H1 (cell line): ENCODE data around the gene PLCB4. TPM values are rescaled to one million over a fixed set of nuclear protein-coding genes. Genes with fewer than 3 reads are reported as not detected.

Experiments
- CTCF ChIA-PET: fragments of 300-600 bp; sonication (Branson Sonifier 250); formaldehyde crosslinking; loops from one replicate; lab custom pipeline; 2021; ENCODE audit not compliant: partially characterized antibody; lab: Charles Lee
- POLR2A ChIA-PET: fragments of 300-600 bp; sonication (Branson Sonifier 250); formaldehyde crosslinking; loops from one replicate; lab custom pipeline; 2021; ENCODE audit warnings: inconsistent platforms; ENCODE audit not compliant: partially characterized antibody; lab: Charles Lee
- DNase-seq, 2 experiments: peaks; one replicate each; pipeline versions ENCODE4 v3.0.0 to v3.0.0-alpha.2; 2010 to 2022; ENCODE audit warnings: low spot score in 2 of 2, low read depth in 1 of 2, mixed read lengths in 1 of 2
- FAIRE-seq: peaks from 2 replicates; lab custom pipeline; 2011; peaks lifted over from hg19 to GRCh38; lab: Jason Lieb, UNC
- H2AFZ ChIP-seq: 2 replicates; pipeline ENCODE4 v1.8.1; 2012; ENCODE audit warnings: low read length, inconsistent platforms
- H2AK5ac ChIP-seq: 2 replicates; pipeline ENCODE4 v1.6.1; 2013; ENCODE audit warnings: low read depth, low read length
- H2BK120ac ChIP-seq: replicated peaks from 2 replicates; pipeline ENCODE3; 2013; ENCODE audit warnings: low read depth, low read length, inconsistent platforms
- H2BK12ac ChIP-seq: 2 replicates; pipeline ENCODE4 v1.6.1; 2013; ENCODE audit warnings: low read depth, low read length
- H2BK15ac ChIP-seq: 2 replicates; pipeline ENCODE4 v1.6.1; 2013; ENCODE audit warnings: low read length
- H2BK20ac ChIP-seq: 2 replicates; pipeline ENCODE4 v1.6.1; 2013; ENCODE audit warnings: low read length
- H2BK5ac ChIP-seq: 2 replicates; pipeline ENCODE4 v1.6.1; 2013; ENCODE audit warnings: low read depth, low read length
- H3K14ac ChIP-seq: 2 replicates; pipeline ENCODE4 v1.6.1; 2013; ENCODE audit warnings: inconsistent platforms; ENCODE audit not compliant: insufficient read length
- H3K18ac ChIP-seq: 2 replicates; pipeline ENCODE4 v1.6.1; 2013; ENCODE audit warnings: low read length; ENCODE audit errors: extremely low read depth
- H3K23ac ChIP-seq: 2 replicates; pipeline ENCODE4 v1.6.1; 2013; ENCODE audit warnings: inconsistent platforms; ENCODE audit not compliant: insufficient read length
- H3K23me2 ChIP-seq: 2 replicates; pipeline ENCODE4 v1.6.1; 2013; ENCODE audit warnings: low read depth, low read length
- H3K27ac ChIP-seq: 2 replicates; pipeline ENCODE4 v1.6.1; 2011; ENCODE audit warnings: low read depth, low read length, inconsistent platforms
- H3K27me3 ChIP-seq, 4 experiments: replicated peaks in 1 of 4; 1 replicate in 1 of 4; 2 replicates in 3 of 4; pipeline versions ENCODE4 v1.6.1 to v1.8.1; 2011 to 2013; ENCODE audit warnings: low read length in 3 of 4, mild to moderate bottlenecking in 3 of 4, inconsistent platforms in 2 of 4, mixed read lengths in 2 of 4, moderate library complexity in 1 of 4; ENCODE audit not compliant: control insufficient read depth in 3 of 4, insufficient read depth in 3 of 4; ENCODE audit errors: extremely low read depth in 1 of 4
- H3K36me3 ChIP-seq, 4 experiments: 2 replicates each; pipeline versions ENCODE4 v1.6.1 to v1.8.1; 2011 to 2013; ENCODE audit warnings: mild to moderate bottlenecking in 4 of 4, low read length in 3 of 4, moderate library complexity in 2 of 4, control low read depth in 1 of 4, inconsistent platforms in 1 of 4; ENCODE audit not compliant: insufficient read depth in 4 of 4, control insufficient read depth in 2 of 4
- H3K4ac ChIP-seq: replicated peaks from 2 replicates; pipeline ENCODE3; 2013; ENCODE audit warnings: low read length, low read depth, mixed read lengths, inconsistent platforms; ENCODE audit not compliant: insufficient read length
- H3K4me1 ChIP-seq, 4 experiments: replicated peaks in 1 of 4; 1 replicate in 1 of 4; 2 replicates in 3 of 4; pipeline versions ENCODE4 v1.6.1 to v1.8.1; 2011 to 2013; ENCODE audit warnings: low read length in 3 of 4, inconsistent platforms in 2 of 4, mixed read lengths in 1 of 4; ENCODE audit not compliant: insufficient read depth in 4 of 4, control insufficient read depth in 3 of 4
- H3K4me2 ChIP-seq, 2 experiments: 2 replicates each; pipeline versions ENCODE4 v1.6.1 to v1.8.1; 2011 to 2013; ENCODE audit warnings: low read depth in 2 of 2, low read length in 2 of 2, control low read depth in 1 of 2, inconsistent platforms in 1 of 2, mild to moderate bottlenecking in 1 of 2; ENCODE audit not compliant: insufficient read depth in 1 of 2
- H3K4me3 ChIP-seq, 4 experiments: fragments of 200-600, 300-600 bp in 1 of 4; sonication (generic), shearing (Covaris generic), sonication (Bioruptor Twin) in 1 of 4; 2 replicates each; pipeline versions ENCODE4 v1.5.1 to v1.8.1; 2011 to 2016; ENCODE audit warnings: low read length in 4 of 4, low read depth in 3 of 4, control low read depth in 2 of 4, inconsistent platforms in 2 of 4, mild to moderate bottlenecking in 2 of 4, mixed read lengths in 1 of 4, moderate library complexity in 1 of 4; ENCODE audit not compliant: insufficient read depth in 2 of 4; ENCODE audit errors: extremely low read depth in 1 of 4
- H3K56ac ChIP-seq: replicated peaks from 2 replicates; pipeline ENCODE3; 2013; ENCODE audit warnings: low read depth, mild to moderate bottlenecking, mixed read lengths, low read length, inconsistent platforms; ENCODE audit not compliant: insufficient read length
- H3K79me1 ChIP-seq: 2 replicates; pipeline ENCODE4 v1.6.1; 2013; ENCODE audit warnings: low read depth, low read length, control low read depth
- H3K79me2 ChIP-seq, 2 experiments: 2 replicates each; pipeline versions ENCODE4 v1.6.1 to v1.8.1; 2012 to 2013; ENCODE audit warnings: low read length in 2 of 2, mild to moderate bottlenecking in 2 of 2, inconsistent platforms in 1 of 2; ENCODE audit not compliant: insufficient read depth in 2 of 2, control insufficient read depth in 1 of 2
- H3K9ac ChIP-seq, 4 experiments: replicated peaks in 1 of 4; 1 replicate in 1 of 4; 2 replicates in 3 of 4; pipeline versions ENCODE4 v1.6.1 to v1.8.1; 2011 to 2013; ENCODE audit warnings: low read depth in 3 of 4, low read length in 3 of 4, control low read depth in 2 of 4, mild to moderate bottlenecking in 2 of 4, moderate library complexity in 2 of 4, inconsistent platforms in 1 of 4; ENCODE audit errors: extremely low read depth in 1 of 4
- H3K9me3 ChIP-seq, 2 experiments: 2 replicates each; pipeline versions ENCODE4 v1.6.1 to v1.8.1; 2012 to 2013; ENCODE audit warnings: mild to moderate bottlenecking in 2 of 2, moderate library complexity in 2 of 2, control low read depth in 1 of 2, inconsistent platforms in 1 of 2, low read depth in 1 of 2, low read length in 1 of 2, mixed read lengths in 1 of 2; ENCODE audit not compliant: insufficient read depth in 2 of 2
- H4K20me1 ChIP-seq, 2 experiments: replicated peaks in 1 of 2; 2 replicates each; pipeline versions ENCODE3 to v1.8.1; 2011 to 2013; ENCODE audit warnings: inconsistent platforms in 2 of 2, low read length in 2 of 2, mild to moderate bottlenecking in 1 of 2; ENCODE audit not compliant: insufficient read depth in 2 of 2, control insufficient read depth in 1 of 2
- H4K5ac ChIP-seq: 2 replicates; pipeline ENCODE4 v1.6.1; 2013; ENCODE audit warnings: low read length, low read depth, mixed read lengths, inconsistent platforms; ENCODE audit not compliant: insufficient read length
- H4K8ac ChIP-seq: 2 replicates; pipeline ENCODE4 v1.8.0; 2013; ENCODE audit warnings: mild to moderate bottlenecking, moderate library complexity, low read length, inconsistent platforms; ENCODE audit not compliant: insufficient read depth; ENCODE audit errors: extremely low read depth
- H4K91ac ChIP-seq: replicated peaks from 2 replicates; pipeline ENCODE3; 2013; ENCODE audit warnings: low read length, mixed read lengths, inconsistent platforms; ENCODE audit not compliant: insufficient read length
- CTBP2 ChIP-seq: IDR thresholded peaks from 2 replicates; pipeline ENCODE4 v1.7.0; 2011; ENCODE audit warnings: borderline replicate concordance, mild to moderate bottlenecking, moderate library complexity, mixed read lengths, low read length; ENCODE audit not compliant: insufficient read depth, insufficient read length
- GABPA ChIP-seq: IDR thresholded peaks from 2 replicates; pipeline ENCODE4 v1.6.1; 2011; ENCODE audit warnings: mild to moderate bottlenecking, low read length, moderate library complexity, borderline replicate concordance; ENCODE audit not compliant: insufficient read depth
- RBBP5 ChIP-seq: IDR thresholded peaks from 2 replicates; pipeline ENCODE4 v1.7.1; 2012; ENCODE audit warnings: low read depth, mild to moderate bottlenecking, inconsistent platforms, low read length, moderate library complexity, borderline replicate concordance
- SRF ChIP-seq: IDR thresholded peaks from 2 replicates; pipeline ENCODE4 v1.6.1; 2011; ENCODE audit warnings: mild to moderate bottlenecking, low read depth, low read length, moderate library complexity
- whole genome bisulfite sequencing, 2 experiments: shearing (Covaris generic) in 1 of 2; methylation state at CpG; one replicate each; pipeline versions ENCODE4 v1.1.6 to v1.1.7; 2013 to 2015; ENCODE audit warnings: low lambda C conversion rate in 2 of 2, mixed read lengths in 2 of 2, inconsistent platforms in 1 of 2, low coverage in 1 of 2, missing lambda C conversion rate in 1 of 2; ENCODE audit not compliant: insufficient replicate concordance in 2 of 2, insufficient coverage in 1 of 2, insufficient read length in 1 of 2; ENCODE audit errors: extremely low coverage in 1 of 2, missing lambda C conversion rate in 1 of 2; 5-methylcytosine and 5-hydroxymethylcytosine counted together
- polyA plus RNA-seq, 7 experiments: library from polyadenylated mRNA; depleted of rRNA in 3 of 7; stranded (reverse) in 5 of 7; unstranded in 2 of 7; fragments of >200 nt in 5 of 7; fragments of 200-250 nt in 2 of 7; gene quantifications; 1 replicate in 5 of 7; 2 replicates in 1 of 7; 4 replicates in 1 of 7; pipeline versions ENCODE4 v1.2.1 to v1.2.3, GENCODE V29; 2011 to 2013; ENCODE audit warnings: missing spikeins in 2 of 7, mixed read lengths in 2 of 7
- total RNA-seq: library from RNA; stranded (reverse); fragmentation: NEBNext Ultra II Directional; extraction: Animal tissue kit (Norgen Biotek cat#: 25700); gene quantifications from 2 replicates; pipeline ENCODE4 v1.2.1, GENCODE V29; 2021

Gene PLCB4
- total and polyA plus RNA-seq, 2 of the 8 experiments (the other 6 are each of a cell fraction or from before 2014, with no cell fraction given), result 3.2 to 14.1 TPM

DNA sequence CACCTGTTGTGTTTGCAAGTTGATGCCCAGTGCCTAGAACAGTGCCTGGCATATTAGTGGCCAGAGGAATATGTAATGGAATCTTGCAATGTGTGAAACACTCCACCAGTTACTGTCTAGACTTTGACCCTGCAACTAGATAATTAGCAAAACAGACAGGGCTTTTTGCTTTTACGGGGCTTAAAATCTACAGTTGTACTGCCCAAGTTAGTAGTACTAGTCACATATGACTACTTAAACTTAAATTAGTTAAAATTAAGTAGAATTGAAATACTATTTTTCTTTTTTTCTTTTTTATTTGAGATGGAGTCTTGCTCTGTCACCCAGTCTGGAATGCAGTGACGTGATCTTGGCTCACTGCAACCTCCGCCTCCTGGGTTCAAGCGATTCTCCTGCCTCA is 44.3 kb upstream of the PLCB4 start:
- no peak overlapping the region for H2BK120ac ChIP-seq
- POLR2A ChIA-PET, result no interaction called here
- FAIRE-seq, result no peak

More for the DNA sequence above, 44.3 kb upstream of the PLCB4 start:
- H3K79me2 ChIP-seq, result no peaks in the 10 kb centered on the region
- H4K91ac ChIP-seq, result no peak overlapping the region
- H3K4ac ChIP-seq, result no peak overlapping the region
- no peak overlapping the region for H2BK15ac ChIP-seq
- DNase-seq, result no peak
- no peak overlapping the region for H2AK5ac ChIP-seq
- no peaks in the 10 kb centered on the region for H3K9me3 ChIP-seq
- no peak overlapping the region for H3K4me2 ChIP-seq
- H3K4me3 ChIP-seq, result no peak overlapping the region
- H3K23me2 ChIP-seq, result no peaks in the 10 kb centered on the region
- H4K8ac ChIP-seq, result no peak overlapping the region
- H2BK12ac ChIP-seq, result no peak overlapping the region
- H3K4me1 ChIP-seq, result peaks cover 0 to 17% (median 14%) of the 10 kb centered on the region in 4 experiments; a peak in 5 of 7 replicates
- no peak overlapping the region for H3K23ac ChIP-seq
- H4K5ac ChIP-seq, result no peak overlapping the region
- no peaks in the 10 kb centered on the region for H3K27me3 ChIP-seq
- 95% methylated on average over 4 of the region's 4 CpGs; no CpG with 5 or more reads in 1 of the 2 experiments for WGBS, 2 experiments
- CTCF ChIA-PET, result no interaction called here
- no peak overlapping the region for H2BK5ac ChIP-seq
- no peak overlapping the region for H3K9ac ChIP-seq
- no peak overlapping the region for H3K56ac ChIP-seq
- no peak overlapping the region for H2BK20ac ChIP-seq
- H2AFZ ChIP-seq, result no peak overlapping the region
- no peaks in the 10 kb centered on the region for H3K79me1 ChIP-seq
- H3K14ac ChIP-seq, result no peak overlapping the region
- TF ChIP-seq GABPA (no peak), CTBP2 (no peak), RBBP5 (no peak), SRF (no peak)
- H4K20me1 ChIP-seq, result no peaks in the 10 kb centered on the region
- no peaks in the 10 kb centered on the region for H3K36me3 ChIP-seq
- no peak overlapping the region for H3K27ac ChIP-seq
- H3K18ac ChIP-seq, result no peak overlapping the region
